Parathyroid adenoma (tissue), 2 donors: ENCODE results near the gene FAN1.

Experiments used
- H2AFZ ChIP-seq: fragments of 300-600 bp; sonication (generic); one replicate; pipeline ENCODE4 v1.7.0; 2017; ENCODE audit warnings: antibody characterized with exemption, mild to moderate bottlenecking
- H3K27ac ChIP-seq: fragments of 300-600 bp; sonication (generic); one replicate; pipeline ENCODE4 v1.7.0; 2017
- H3K27me3 ChIP-seq: fragments of 300-600 bp; sonication (generic); one replicate; pipeline ENCODE4 v1.7.0; 2017; ENCODE audit warnings: low read length; ENCODE audit not compliant: control insufficient read depth, insufficient read depth
- H3K36me3 ChIP-seq: fragments of 300-600 bp; sonication (generic); one replicate; pipeline ENCODE4 v1.7.0; 2017; ENCODE audit warnings: low read length; ENCODE audit not compliant: control insufficient read depth, insufficient read depth
- H3K4me1 ChIP-seq: fragments of 300-600 bp; sonication (generic); one replicate; pipeline ENCODE4 v1.7.0; 2017; ENCODE audit warnings: control low read depth
- H3K4me2 ChIP-seq: fragments of 300-600 bp; sonication (generic); one replicate; pipeline ENCODE4 v1.7.0; 2017; ENCODE audit warnings: low read length
- H3K4me3 ChIP-seq: fragments of 300-600 bp; sonication (generic); one replicate; pipeline ENCODE4 v1.7.0; 2017; ENCODE audit warnings: low read depth, low read length
- H3K79me2 ChIP-seq: fragments of 300-600 bp; sonication (generic); one replicate; pipeline ENCODE4 v1.7.0; 2017; ENCODE audit warnings: control low read depth
- H3K9ac ChIP-seq: fragments of 300-600 bp; sonication (generic); one replicate; pipeline ENCODE4 v1.7.0; 2017; ENCODE audit warnings: mild to moderate bottlenecking
- H3K9me3 ChIP-seq: fragments of 300-600 bp; sonication (generic); one replicate; pipeline ENCODE4 v1.7.0; 2017; ENCODE audit warnings: low read length; ENCODE audit not compliant: control insufficient read depth
- TF ChIP-seq, protein P1 (sequence below): fragments of 300-600 bp; sonication (generic); IDR thresholded peaks from one replicate; pipeline ENCODE4 v1.7.0; 2017; ENCODE audit warnings: antibody characterized with exemption, mild to moderate bottlenecking
- donor health status: primary hyperparathyroidism.

Gene FAN1

DNA sequence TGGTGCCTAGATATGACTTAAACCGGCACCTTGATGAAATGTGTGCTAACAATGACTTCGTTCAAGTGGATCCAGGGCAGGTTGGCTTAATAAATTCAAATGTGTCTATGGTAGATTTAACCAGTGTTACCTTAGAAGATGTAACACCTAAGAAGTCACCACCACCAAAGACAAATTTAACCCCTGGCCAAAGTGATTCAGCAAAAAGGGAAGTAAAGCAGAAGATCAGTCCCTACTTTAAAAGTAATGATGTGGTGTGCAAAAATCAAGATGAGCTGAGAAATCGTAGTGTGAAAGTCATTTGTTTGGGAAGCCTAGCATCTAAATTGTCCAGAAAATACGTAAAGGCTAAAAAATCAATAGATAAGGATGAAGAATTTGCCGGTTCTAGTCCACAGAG lies 1.1 kb downstream of the FAN1 start:
- no peaks in the 10 kb centered on the region for H3K36me3 ChIP-seq
- no peaks in the 10 kb centered on the region for H3K9me3 ChIP-seq
- H3K79me2 ChIP-seq, result no peaks in the 10 kb centered on the region
- no peak overlapping the region for H2AFZ ChIP-seq
- no peaks in the 10 kb centered on the region for H3K27me3 ChIP-seq
- no peak overlapping the region for H3K9ac ChIP-seq
- H3K4me3 ChIP-seq, result peak overlapping the region; percentile 88
- H3K4me2 ChIP-seq, result peak overlapping the region; percentile 81
- no peak overlapping the region for H3K27ac ChIP-seq
- no peaks in the 10 kb centered on the region for H3K4me1 ChIP-seq
- TF ChIP-seq, protein P1, sequence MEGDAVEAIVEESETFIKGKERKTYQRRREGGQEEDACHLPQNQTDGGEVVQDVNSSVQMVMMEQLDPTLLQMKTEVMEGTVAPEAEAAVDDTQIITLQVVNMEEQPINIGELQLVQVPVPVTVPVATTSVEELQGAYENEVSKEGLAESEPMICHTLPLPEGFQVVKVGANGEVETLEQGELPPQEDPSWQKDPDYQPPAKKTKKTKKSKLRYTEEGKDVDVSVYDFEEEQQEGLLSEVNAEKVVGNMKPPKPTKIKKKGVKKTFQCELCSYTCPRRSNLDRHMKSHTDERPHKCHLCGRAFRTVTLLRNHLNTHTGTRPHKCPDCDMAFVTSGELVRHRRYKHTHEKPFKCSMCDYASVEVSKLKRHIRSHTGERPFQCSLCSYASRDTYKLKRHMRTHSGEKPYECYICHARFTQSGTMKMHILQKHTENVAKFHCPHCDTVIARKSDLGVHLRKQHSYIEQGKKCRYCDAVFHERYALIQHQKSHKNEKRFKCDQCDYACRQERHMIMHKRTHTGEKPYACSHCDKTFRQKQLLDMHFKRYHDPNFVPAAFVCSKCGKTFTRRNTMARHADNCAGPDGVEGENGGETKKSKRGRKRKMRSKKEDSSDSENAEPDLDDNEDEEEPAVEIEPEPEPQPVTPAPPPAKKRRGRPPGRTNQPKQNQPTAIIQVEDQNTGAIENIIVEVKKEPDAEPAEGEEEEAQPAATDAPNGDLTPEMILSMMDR, result no peak

DNA sequence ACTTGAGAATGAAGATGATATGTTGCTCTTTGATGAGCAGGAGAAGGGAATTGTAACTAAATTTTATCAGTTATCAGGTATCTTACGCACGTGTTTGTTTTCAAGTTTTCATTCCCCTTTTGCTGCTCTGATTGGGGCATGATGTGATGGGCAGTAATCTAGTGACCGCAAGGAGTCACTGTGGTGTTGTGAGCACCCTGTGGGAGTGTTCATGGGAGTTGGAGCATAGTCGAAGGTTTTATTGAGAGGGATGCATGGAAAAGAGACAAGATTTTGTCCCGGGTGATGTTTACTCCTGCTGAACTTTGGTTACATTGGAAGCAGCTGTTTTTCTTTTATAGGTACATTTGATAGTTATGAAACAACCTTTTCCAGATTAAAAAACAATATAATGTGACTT lies 2.1 kb downstream of the FAN1 start:
- Histone ChIP-seq H3K79me2 (no peaks in the 10 kb centered on the region), H3K4me2 (no peak overlapping the region), H3K9ac (no peak overlapping the region), H3K27me3 (no peaks in the 10 kb centered on the region), H3K9me3 (no peaks in the 10 kb centered on the region), H3K27ac (no peak overlapping the region), H3K4me3 (no peak overlapping the region), H2AFZ (no peak overlapping the region), H3K4me1 (no peaks in the 10 kb centered on the region), H3K36me3 (no peaks in the 10 kb centered on the region)
- TF ChIP-seq, protein P1, result no peak

DNA sequence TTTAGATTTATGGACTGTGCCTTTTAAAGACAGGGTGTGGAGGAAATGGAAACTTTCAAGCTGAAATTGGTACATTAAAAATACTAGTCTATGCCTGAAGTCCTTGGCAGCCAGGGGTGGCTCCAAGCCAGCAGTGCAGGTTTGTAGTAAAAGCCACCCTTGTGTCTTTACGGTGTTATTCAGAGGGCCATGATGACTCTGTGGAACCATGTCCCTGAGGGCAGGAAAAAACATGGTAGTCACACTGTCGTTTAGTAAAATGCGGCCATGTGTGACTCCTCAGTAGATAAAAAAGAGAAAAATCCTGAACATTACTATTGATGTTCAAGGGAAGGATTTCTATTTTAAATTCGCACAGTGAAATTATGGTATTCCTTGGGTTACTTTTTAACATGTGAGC lies 2.7 kb downstream of the FAN1 start:
- Histone ChIP-seq H3K79me2 (no peaks in the 10 kb centered on the region), H3K9me3 (no peaks in the 10 kb centered on the region), H3K4me3 (no peak overlapping the region), H3K36me3 (no peaks in the 10 kb centered on the region), H3K27me3 (no peaks in the 10 kb centered on the region), H3K27ac (no peak overlapping the region), H2AFZ (no peak overlapping the region), H3K4me1 (no peaks in the 10 kb centered on the region), H3K4me2 (no peak overlapping the region), H3K9ac (no peak overlapping the region)
- TF ChIP-seq, protein P1, result no peak

DNA sequence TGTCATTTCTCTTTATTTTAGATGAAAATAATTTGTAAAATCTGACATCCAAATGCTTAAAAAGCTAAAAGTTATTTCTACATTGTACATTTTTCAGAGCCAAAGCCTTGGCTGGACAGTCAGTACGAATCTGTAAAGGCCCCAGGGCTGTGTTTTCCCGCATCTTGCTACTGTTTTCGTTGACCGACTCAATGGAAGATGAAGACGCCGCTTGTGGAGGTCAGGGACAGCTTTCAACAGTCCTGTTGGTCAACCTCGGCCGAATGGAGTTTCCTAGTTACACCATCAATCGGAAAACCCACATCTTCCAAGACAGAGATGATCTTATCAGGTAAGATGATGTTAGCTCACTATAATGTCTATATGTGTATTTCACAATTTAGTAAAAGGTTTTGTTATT lies 10.0 kb downstream of the FAN1 start:
- TF ChIP-seq, protein P1, result no peak
- H3K36me3 ChIP-seq, result no peaks in the 10 kb centered on the region

DNA sequence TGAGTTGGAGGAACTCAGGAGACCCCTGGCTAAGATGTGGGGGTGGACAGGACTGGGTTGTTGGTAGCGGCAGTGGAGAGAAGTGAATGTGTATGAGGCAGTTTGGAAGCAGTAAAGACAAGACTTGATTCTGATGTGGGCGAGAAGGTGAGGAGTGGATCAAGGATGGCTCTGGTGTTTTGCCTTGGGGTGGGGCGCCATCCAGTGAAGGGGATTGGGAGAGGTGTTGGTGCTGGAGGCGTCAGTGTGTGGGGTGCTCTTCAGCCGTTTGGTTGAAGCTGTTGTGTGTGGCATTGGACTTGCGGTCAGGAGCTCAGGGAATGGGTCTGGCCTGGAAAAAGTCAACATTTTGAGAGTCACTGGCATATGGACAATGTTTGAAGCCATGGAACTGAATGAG lies 13.3 kb downstream of the FAN1 start:
- Histone ChIP-seq H3K27ac (no peak overlapping the region), H3K9me3 (no peaks in the 10 kb centered on the region), H3K4me3 (no peak overlapping the region), H3K4me1 (no peaks in the 10 kb centered on the region), H3K36me3 (no peaks in the 10 kb centered on the region), H3K4me2 (no peak overlapping the region), H3K27me3 (no peaks in the 10 kb centered on the region), H2AFZ (no peak overlapping the region), H3K79me2 (no peaks in the 10 kb centered on the region), H3K9ac (no peak overlapping the region)
- TF ChIP-seq, protein P1, result no peak

More for the DNA sequence above, 10.0 kb downstream of the FAN1 start:
- no peak overlapping the region for H2AFZ ChIP-seq
- H3K4me1 ChIP-seq, result no peaks in the 10 kb centered on the region
- no peak overlapping the region for H3K9ac ChIP-seq
- no peak overlapping the region for H3K4me3 ChIP-seq
- no peak overlapping the region for H3K27ac ChIP-seq
- no peaks in the 10 kb centered on the region for H3K9me3 ChIP-seq
- no peaks in the 10 kb centered on the region for H3K79me2 ChIP-seq
- H3K4me2 ChIP-seq, result no peak overlapping the region
- H3K27me3 ChIP-seq, result no peaks in the 10 kb centered on the region
